ENCODE measurements around the gene CCDC192.

The CCDC192 gene

GRCh38 chr5:127851964-127852363 lies 148.8 kb downstream of the CCDC192 start:
- no peak for DNase-seq

DNA sequence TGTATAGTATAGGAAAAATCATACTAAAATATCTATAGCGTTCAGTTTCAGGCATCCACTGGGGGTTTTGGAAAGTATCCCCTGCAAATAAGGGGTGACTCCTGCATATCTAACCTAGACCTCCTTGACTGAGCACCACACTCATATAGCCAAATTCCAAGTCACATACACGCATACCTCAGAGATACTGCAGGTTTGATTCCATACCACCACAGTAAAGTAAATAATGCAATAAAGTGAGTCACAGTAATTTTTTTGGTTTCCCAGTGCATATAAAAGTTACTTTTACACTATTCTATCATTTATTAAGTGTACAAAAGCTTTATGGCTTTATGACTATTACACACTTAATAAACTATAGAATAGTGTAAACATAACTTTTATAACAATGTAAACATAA lies 151.3 kb downstream of the CCDC192 start:
- no peak for DNase-seq

DNA sequence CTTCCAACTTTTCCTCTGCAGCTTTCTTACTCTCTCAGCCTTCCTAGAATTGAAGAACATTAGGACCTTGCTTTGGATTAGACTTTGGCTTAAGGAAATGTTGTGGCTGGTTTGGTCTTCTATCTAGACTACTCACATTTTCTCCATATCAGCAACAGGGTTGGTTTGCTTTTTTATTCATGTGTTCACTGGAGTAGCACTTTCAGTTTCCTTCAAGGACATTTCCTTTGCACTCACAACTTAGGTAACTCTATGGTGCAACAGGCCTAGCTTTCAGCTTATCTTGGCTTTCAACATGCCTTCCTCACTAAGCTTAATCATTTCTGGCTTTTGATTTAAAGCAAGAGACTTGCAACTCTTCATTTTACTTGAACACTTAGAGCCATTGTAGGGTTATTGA lies 153.1 kb downstream of the CCDC192 start:
- DNase-seq, result no peak

- DNase-seq, result no peak
Measured at GRCh38 chr5:127858116-127858784, 155.1 kb downstream of the CCDC192 start.

DNA sequence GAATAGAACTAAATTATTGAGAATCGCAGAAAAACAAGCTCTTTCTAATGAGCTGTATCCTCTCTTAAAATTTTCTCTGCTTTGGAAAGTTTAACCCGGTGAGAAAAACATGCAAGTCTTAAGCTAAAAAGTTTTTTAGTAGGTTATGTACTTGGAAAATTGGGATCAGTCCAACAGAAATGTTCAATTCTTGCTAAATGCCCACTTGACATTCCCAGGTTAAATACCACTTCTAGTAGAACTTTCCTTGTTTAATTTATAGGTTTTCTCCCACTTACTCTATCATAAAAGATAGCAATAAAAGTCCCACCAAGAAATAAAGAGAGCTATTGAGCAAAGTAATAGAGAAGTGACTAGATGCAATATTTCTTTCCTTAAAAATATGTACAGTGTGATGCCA lies 157.1 kb downstream of the CCDC192 start:
- no peak for DNase-seq

DNA sequence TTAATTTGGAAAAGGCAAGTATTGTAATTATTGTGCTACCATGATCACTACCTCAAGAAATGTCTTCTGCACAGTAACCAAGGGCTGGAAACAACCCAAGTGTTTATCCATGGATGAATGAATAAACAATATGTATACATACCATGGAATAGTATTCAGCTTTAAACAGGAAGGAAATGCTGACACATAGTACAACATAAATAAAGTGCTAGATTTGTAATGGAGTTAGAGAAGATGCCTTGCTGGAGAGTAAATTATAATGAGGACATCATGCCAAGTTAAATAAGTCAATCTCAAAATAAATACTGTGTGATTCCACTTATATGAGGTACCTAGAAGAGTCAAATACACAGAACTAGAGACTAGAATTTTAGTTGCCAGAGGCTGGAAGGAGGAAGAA lies 160.0 kb downstream of the CCDC192 start:
- no peak for DNase-seq

- no peak for DNase-seq
Measured at GRCh38 chr5:127863610-127864395, 160.6 kb downstream of the CCDC192 start.

- DNase-seq, result no peak
Measured at GRCh38 chr5:127864511-127864910, 161.3 kb downstream of the CCDC192 start.

- no peak for DNase-seq
Measured at GRCh38 chr5:127865273-127865672, 162.1 kb downstream of the CCDC192 start.

- DNase-seq, result peak; percentile 25
Measured at GRCh38 chr5:127867022-127867783, 164.0 kb downstream of the CCDC192 start.

DNA sequence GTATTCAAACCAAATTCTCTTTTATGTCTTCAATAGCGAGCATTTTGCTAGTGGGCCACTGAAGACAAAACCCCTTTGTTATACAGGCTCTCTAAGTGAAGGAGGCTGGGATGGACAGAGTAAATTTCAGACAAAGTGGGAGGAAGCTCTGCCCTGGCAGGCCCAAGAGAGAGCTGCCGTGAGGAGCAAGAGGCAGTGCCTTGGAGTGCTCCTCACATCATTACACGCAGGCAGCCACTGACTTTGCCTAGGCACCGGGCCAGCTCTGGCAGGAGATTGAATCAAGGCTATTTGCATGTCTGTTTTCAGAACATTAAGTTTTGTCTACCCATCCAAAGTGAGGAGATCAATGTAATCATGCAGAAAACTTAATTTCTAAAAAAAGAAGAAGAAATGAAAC lies 167.7 kb downstream of the CCDC192 start:
- peak; percentile 13 for DNase-seq

GRCh38 chr5:127871503-127872153 lies 168.4 kb downstream of the CCDC192 start:
- no peak for DNase-seq

- DNase-seq, result no peak
Measured at GRCh38 chr5:127872494-127872893, 169.3 kb downstream of the CCDC192 start.

- DNase-seq, result peak; percentile 85
Measured at GRCh38 chr5:127875235-127876021, 172.2 kb downstream of the CCDC192 start.

DNA sequence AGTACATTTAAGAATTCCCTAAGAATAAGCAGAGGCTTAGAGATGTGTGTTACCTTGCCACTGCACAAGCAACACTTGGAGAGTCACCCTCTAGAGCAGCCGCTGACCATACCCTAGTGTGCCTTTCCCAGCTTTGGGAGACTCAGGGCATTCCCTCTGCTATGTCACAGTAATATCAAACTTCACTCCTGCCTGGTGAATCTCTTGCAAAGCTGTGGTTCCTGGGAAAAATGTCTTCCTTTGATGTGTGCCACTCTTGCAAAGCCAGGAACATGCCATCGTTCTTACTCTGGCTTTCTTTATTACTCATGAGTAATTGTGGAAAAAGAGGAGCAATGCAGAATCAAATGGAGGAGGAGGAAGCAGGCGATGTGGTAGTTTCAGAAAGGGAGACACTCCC lies 173.2 kb downstream of the CCDC192 start:
- DNase-seq, result no peak

GRCh38 chr5:127878174-127878750 lies 175.1 kb downstream of the CCDC192 start:
- peak; percentile 79 for DNase-seq

DNA sequence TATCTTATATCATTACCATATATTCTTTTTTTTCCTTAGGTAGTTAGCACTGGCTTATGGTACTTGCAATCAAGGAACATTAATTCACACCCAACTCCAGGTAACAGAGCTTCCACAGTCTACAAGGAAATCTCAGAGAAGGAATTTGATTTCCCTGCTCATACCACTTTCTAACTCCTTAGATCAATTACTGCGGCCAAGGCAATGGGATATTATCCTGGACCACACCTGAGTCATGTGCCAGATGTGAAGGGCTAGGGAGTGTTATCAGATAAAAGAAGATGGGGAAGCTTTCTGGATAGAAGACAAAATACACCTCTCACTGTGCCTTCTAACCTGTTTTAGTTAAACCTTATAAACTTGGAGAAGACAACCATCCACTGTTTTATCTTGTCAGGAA lies 181.2 kb downstream of the CCDC192 start:
- DNase-seq, result peak; percentile 24

- peak; percentile 96 for DNase-seq
Measured at GRCh38 chr5:127885176-127885575, 182.0 kb downstream of the CCDC192 start.

GRCh38 chr5:127886081-127886480 lies 182.9 kb downstream of the CCDC192 start:
- DNase-seq, result peak; percentile 17

DNA sequence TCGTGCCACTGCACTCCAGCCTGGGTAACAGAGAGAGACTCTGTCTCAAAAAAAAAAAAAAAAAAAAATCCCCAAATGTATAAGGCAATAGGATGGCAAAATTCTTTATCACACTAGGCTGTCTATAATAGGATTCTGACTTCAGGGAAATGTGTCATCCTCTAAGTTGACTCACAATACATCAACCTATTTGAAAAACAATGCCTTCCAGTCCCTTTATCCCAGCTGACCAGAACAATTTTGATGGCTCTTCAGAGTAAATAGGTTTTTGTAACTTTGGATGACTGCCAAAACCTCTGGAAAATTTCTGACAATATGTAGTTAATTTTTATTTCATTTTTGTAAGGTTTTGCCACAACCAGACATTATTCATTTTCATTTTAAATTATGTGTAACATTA lies 184.1 kb downstream of the CCDC192 start:
- peak; percentile 30 for DNase-seq

DNA sequence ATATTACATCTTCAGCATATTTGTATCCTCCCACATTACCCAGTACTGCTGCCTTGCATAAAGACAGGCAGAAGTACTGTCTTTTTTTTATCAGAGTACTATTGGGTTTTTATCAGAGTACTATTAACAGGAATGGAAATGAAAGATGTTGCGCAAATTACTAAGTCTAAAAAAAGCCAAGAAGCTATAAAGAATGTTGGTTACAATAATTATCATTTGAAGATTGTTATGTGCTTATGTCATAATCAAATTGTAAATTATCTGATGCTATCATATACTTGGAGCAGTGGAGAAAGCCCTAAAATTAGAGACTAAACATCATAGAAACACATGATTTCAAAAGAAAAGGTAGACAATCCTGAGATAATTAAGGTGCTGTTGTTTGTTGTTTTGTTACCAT lies 188.8 kb downstream of the CCDC192 start:
- no peak for DNase-seq

Measured in NCI-H69 (cell line).